H1 (cell line): ENCODE data around the gene PSME1. TPM values are rescaled to one million over a fixed set of nuclear protein-coding genes. Genes with fewer than 3 reads are reported as not detected.

Source experiments
- SP4 ChIP-seq: IDR thresholded peaks from 2 replicates; pipeline ENCODE4 v1.6.1; 2012; ENCODE audit warnings: low read length, inconsistent platforms
- polyA plus RNA-seq, 7 experiments: library from polyadenylated mRNA; depleted of rRNA in 3 of 7; stranded (reverse) in 5 of 7; unstranded in 2 of 7; fragments of >200 nt in 5 of 7; fragments of 200-250 nt in 2 of 7; gene quantifications; 1 replicate in 5 of 7; 2 replicates in 1 of 7; 4 replicates in 1 of 7; pipeline versions ENCODE4 v1.2.1 to v1.2.3, GENCODE V29; 2011 to 2013; ENCODE audit warnings: missing spikeins in 2 of 7, mixed read lengths in 2 of 7
- total RNA-seq: library from RNA; stranded (reverse); fragmentation: NEBNext Ultra II Directional; extraction: Animal tissue kit (Norgen Biotek cat#: 25700); gene quantifications from 2 replicates; pipeline ENCODE4 v1.2.1, GENCODE V29; 2021

PSME1 gene
- total and polyA plus RNA-seq, 2 of the 8 experiments (the other 6 are each of a cell fraction or from before 2014, with no cell fraction given), result 74.9 to 85.9 TPM

DNA sequence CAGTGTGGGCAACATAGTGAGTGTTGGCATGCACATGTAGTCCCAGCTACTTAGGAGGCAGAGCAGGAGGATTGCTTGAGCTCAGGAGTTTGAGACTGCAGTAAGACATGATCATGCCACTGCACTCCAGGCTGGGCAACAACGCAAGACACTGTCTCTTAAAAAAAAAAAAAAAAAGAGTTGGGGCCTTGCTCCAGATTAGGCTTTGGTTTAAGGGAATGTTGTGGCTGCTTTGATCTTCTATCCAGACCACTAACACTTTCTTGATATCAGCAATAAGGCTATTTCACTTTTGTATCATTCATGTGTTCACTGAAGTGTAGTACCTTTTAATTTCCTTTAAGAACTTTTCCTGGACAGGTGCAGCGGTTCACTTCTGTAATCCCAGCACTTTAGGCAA lies 8.3 kb upstream of the PSME1 start (continued):
- no peak for TF ChIP-seq SP4
